K562 (cell line): ENCODE results near the gene TBCCD1. TPM values are rescaled to one million over a fixed set of nuclear protein-coding genes. Genes with fewer than 3 reads are reported as not detected.

Source experiments
- ATAC-seq: fragments of 200-7000 bp; cut with Tn5 transposase; 3 replicates; pipeline ENCODE4 v1.9.1; 2020; ENCODE audit warnings: moderate library complexity
- BruUV-seq: library from RNA; stranded (reverse); fragments of 400-500 nt; replicated peaks from 2 replicates; lab custom pipeline; 2021; lab: Mats Ljungman, UMichigan
- CTCF ChIA-PET: fragments of 300-600 bp; formaldehyde crosslinking; extraction: SDS; loops from one replicate; lab custom pipeline; 2021; ENCODE audit warnings: low intra/inter-chr PET ratio; lab: Yijun Ruan, JAX
- POLR2A ChIA-PET: fragments of 300-600, 350-650 bp; sonication (Branson Sonifier 250); formaldehyde crosslinking; extraction: SDS; loops from one replicate; lab custom pipeline; 2021; ENCODE audit warnings: antibody characterized with exemption, inconsistent platforms; lab: Yijun Ruan, JAX
- DNase-seq, 4 experiments: peaks; one replicate each; pipeline versions ENCODE4 v3.0.0 to v3.0.0-alpha.2; 2011 to 2018; ENCODE audit warnings: low spot score in 3 of 4, mixed read lengths in 3 of 4; ENCODE audit errors: extremely low read depth in 1 of 4
- FAIRE-seq: peaks from 2 replicates; lab custom pipeline; 2011; peaks lifted over from hg19 to GRCh38; lab: Jason Lieb, UNC
- H2AFZ ChIP-seq: 2 replicates; pipeline ENCODE4 v1.6.0; 2011; ENCODE audit warnings: low read depth, low read length, control low read depth, inconsistent platforms
- H3K27ac ChIP-seq: fragments of 200-600 bp; 3 replicates; pipeline ENCODE4 v1.8.0; 2011; ENCODE audit warnings: low read depth, mild to moderate bottlenecking, control low read depth, inconsistent platforms, low read length, moderate library complexity, mixed read lengths; ENCODE audit errors: extremely low read depth
- H3K27me3 ChIP-seq, 2 experiments: fragments of 300-600 bp in 1 of 2; 2 replicates in 1 of 2; 3 replicates in 1 of 2; pipeline versions ENCODE4 v1.6.0 to v1.8.0; 2011; ENCODE audit warnings: inconsistent platforms in 2 of 2, low read length in 2 of 2, mild to moderate bottlenecking in 1 of 2, mixed read lengths in 1 of 2, moderate library complexity in 1 of 2; ENCODE audit not compliant: control insufficient read depth in 2 of 2, insufficient read depth in 2 of 2
- H3K36me3 ChIP-seq: fragments of 300-600 bp; 3 replicates; pipeline ENCODE4 v1.8.0; 2011; ENCODE audit warnings: mild to moderate bottlenecking, low read length, inconsistent platforms; ENCODE audit not compliant: control insufficient read depth, insufficient read depth
- H3K4me1 ChIP-seq, 2 experiments: fragments of 200-600 bp in 1 of 2; replicated peaks in 1 of 2; 2 replicates in 1 of 2; 3 replicates in 1 of 2; pipeline versions ENCODE4 v1.5.1 to v1.8.0; 2011; ENCODE audit warnings: inconsistent platforms in 2 of 2, low read length in 2 of 2, mild to moderate bottlenecking in 1 of 2, mixed read lengths in 1 of 2, moderate library complexity in 1 of 2; ENCODE audit not compliant: control insufficient read depth in 2 of 2, insufficient read depth in 2 of 2
- H3K4me2 ChIP-seq: 2 replicates; pipeline ENCODE4 v1.6.1; 2011; ENCODE audit warnings: low read length, control low read depth, inconsistent platforms, mixed read lengths; ENCODE audit not compliant: insufficient read depth
- H3K4me3 ChIP-seq: fragments of 200-600 bp; sonication (generic), shearing (Covaris generic); 2 replicates; pipeline ENCODE4 v1.5.1; 2016; ENCODE audit warnings: control low read depth, inconsistent platforms
- H3K79me2 ChIP-seq: fragments of 200-600 bp; 3 replicates; pipeline ENCODE4 v1.8.0; 2011; ENCODE audit warnings: low read length, inconsistent platforms; ENCODE audit not compliant: control insufficient read depth, insufficient read depth
- H3K9ac ChIP-seq, 2 experiments: 2 replicates each; pipeline versions ENCODE4 v1.6.0 to v1.6.1; 2011; ENCODE audit warnings: low read depth in 2 of 2, low read length in 2 of 2, control low read depth in 1 of 2, inconsistent platforms in 1 of 2, mild to moderate bottlenecking in 1 of 2, mixed read lengths in 1 of 2; ENCODE audit not compliant: insufficient read depth in 1 of 2
- H3K9me1 ChIP-seq: one replicate; pipeline ENCODE4 v1.6.0; 2011; ENCODE audit warnings: inconsistent platforms, mild to moderate bottlenecking, low read length, moderate library complexity; ENCODE audit not compliant: control insufficient read depth, insufficient read depth
- H3K9me3 ChIP-seq: replicated peaks from 2 replicates; pipeline ENCODE4 v1.5.1; 2011; ENCODE audit warnings: low read depth, low read length, inconsistent platforms; ENCODE audit not compliant: control insufficient read depth, insufficient read depth
- H4K20me1 ChIP-seq: replicated peaks from 2 replicates; pipeline ENCODE4 v1.6.1; 2011; ENCODE audit warnings: low read length, inconsistent platforms, mixed read lengths; ENCODE audit not compliant: control insufficient read depth, insufficient read depth
- ELF2 ChIP-seq: fragments of 250-450 bp; sonication (Bioruptor Pico); IDR thresholded peaks from 2 replicates; pipeline ENCODE4 v1.5.0; 2021; ENCODE audit warnings: mild to moderate bottlenecking
- MCM3 ChIP-seq: fragments of 450-650 bp; IDR thresholded peaks from 2 replicates; pipeline ENCODE4 v1.6.1; 2016
- TSHZ1 ChIP-seq: fragments of 250-450 bp; sonication (Bioruptor Pico); IDR thresholded peaks from 2 replicates; pipeline ENCODE4 v1.4.0; 2020; ENCODE audit warnings: mild to moderate bottlenecking, moderate library complexity
- ZNF23 ChIP-seq: fragments of 250-450 bp; sonication (Bioruptor Pico); IDR thresholded peaks from 2 replicates; pipeline ENCODE4 v1.4.0; 2020; ENCODE audit warnings: mild to moderate bottlenecking
- ZNF586 ChIP-seq: fragments of 450-650 bp; formaldehyde crosslinking; conservative IDR thresholded peaks from 2 replicates; pipeline ENCODE4 v1.4.0; 2020; ENCODE audit warnings: mild to moderate bottlenecking, moderate library complexity
- WGBS: fragments of 100-300 bp; shearing (Covaris generic); methylation state at CpG from one replicate; pipeline ENCODE4 v1.1.6; 2016; ENCODE audit warnings: low coverage, mixed read lengths; ENCODE audit not compliant: insufficient coverage; ENCODE audit errors: missing lambda C conversion rate; 5-methylcytosine and 5-hydroxymethylcytosine counted together
- in situ Hi-C: fragments of 300-500 bp; cut with MboI; formaldehyde crosslinking; loops from 4 replicates; pipeline ENCODE4 v1.15.0; 2018; ENCODE audit warnings: inconsistent platforms, mixed read lengths
- intact Hi-C: fragments of 100-400 bp; cut with micrococcal nuclease; formaldehyde crosslinking; loops from 2 replicates; pipeline ENCODE4 v1.14.2; 2022
- polyA plus RNA-seq, 8 experiments: library from polyadenylated mRNA; depleted of rRNA in 4 of 8; stranded (reverse) in 5 of 8; unstranded in 3 of 8; fragments of >200 nt; fragmentation: Nextera tagmentation in 2 of 8; fragmentation: Illumina TruSeq in 1 of 8; extraction: Ambion mirVana in 2 of 8; extraction: Trizol in 1 of 8; gene quantifications; 2 replicates each; pipeline versions ENCODE4 v1.2.1 to v1.2.3, GENCODE V29; 2011 to 2014; ENCODE audit warnings: inconsistent platforms in 1 of 8, missing spikeins in 1 of 8
- total RNA-seq, 7 experiments: library from RNA; depleted of rRNA in 6 of 7; stranded (reverse); fragments of >200 nt in 6 of 7; fragmentation: Illumina TruSeq in 2 of 7; extraction: Trizol in 2 of 7; gene quantifications; 2 replicates each; pipeline versions ENCODE4 v1.2.1 to v1.2.3, GENCODE V29; 2011 to 2021; ENCODE audit warnings: low replicate concordance in 1 of 7

TBCCD1 gene
- total and polyA plus RNA-seq, 9 of the 15 experiments (the other 6 are each of a cell fraction or from before 2014, with no cell fraction given): 17.7 to 31.1 (median 21.2) TPM

- no peak for FAIRE-seq
- no peaks in the 10 kb centered on the region for H3K4me1 ChIP-seq
Observed at GRCh38 chr3:186506191-186506739, 60.9 kb downstream of the TBCCD1 start.

More at GRCh38 chr3:186506191-186506739, 60.9 kb downstream of the TBCCD1 start:
- Histone ChIP-seq H4K20me1 (peaks cover 4% of the 10 kb centered on the region; the same call in 1 of the 2 replicates), H3K9me1 (no peaks in the 10 kb centered on the region), H3K27ac (no peak overlapping the region), H3K27me3 (peaks cover 16 to 49% of the 10 kb centered on the region in 2 experiments), H3K9me3 (no peaks in the 10 kb centered on the region), H3K36me3 (no peaks in the 10 kb centered on the region), H3K4me2 (no peak overlapping the region), H2AFZ (no peak overlapping the region)
- BruUV-seq: no TSS peak
- ChIA-PET CTCF (no interaction called here), POLR2A (no interaction called here)
- ATAC-seq (no peak), DNase-seq (no peak)
- in situ Hi-C loops: no loop called here
- TF ChIP-seq ZNF23 (no peak), ZNF586 (CRISPR knock-in tag) (no peak), MCM3 (no peak), TSHZ1 (CRISPR knock-in tag) (no peak), ELF2 (CRISPR knock-in tag) (no peak)
- TF ChIP-seq, all 486 proteins: peak for 0
- Histone ChIP-seq H3K79me2 (no peaks in the 10 kb centered on the region), H3K9ac (no peak overlapping the region), H3K4me3 (no peak overlapping the region)
- intact Hi-C loops: no loop called here
- 0% methylated on average over 3 of the region's 3 CpGs for WGBS
